ENCODE measurements around the gene KCTD11. TPM values are rescaled to one million over a fixed set of nuclear protein-coding genes. Genes with fewer than 3 reads are reported as not detected.

The KCTD11 gene
- total and polyA plus RNA-seq, 2 of the 13 experiments (the other 11 are each of a cell fraction or from before 2014, with no cell fraction given), result 1.6 to 2.6 TPM

DNA sequence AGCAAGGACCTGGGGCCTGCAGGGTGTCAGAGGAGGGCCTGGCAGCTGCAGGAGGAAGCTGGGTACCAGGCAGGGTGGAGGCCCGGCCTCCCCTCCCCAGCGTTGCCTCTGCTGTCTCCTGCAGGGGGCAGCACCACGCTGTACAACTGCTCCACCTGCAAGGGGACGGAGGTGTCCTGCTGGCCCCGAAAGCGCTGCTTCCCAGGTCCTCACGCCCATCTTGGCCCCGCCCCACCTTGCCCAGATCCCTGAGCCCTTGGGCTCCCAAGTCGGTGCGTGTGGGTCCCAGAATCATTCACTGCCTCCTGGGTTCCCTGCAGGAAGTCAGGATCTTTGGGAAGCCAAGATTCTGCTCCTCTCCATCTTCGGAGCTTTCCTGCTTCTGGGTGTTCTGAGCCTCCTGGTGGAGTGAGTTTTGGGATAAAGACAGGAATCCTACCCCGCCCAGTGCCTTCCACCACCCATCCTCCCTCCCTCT lies 4.1 kb downstream of the KCTD11 start (continued):
- TF ChIP-seq ZNF674 (CRISPR knock-in tag; IDR thresholded peaks at IDR 0.05; ENCODE audit: low read depth) (no peak), REPIN1 (CRISPR knock-in tag; IDR thresholded peaks at IDR 0.05; ENCODE audit: borderline replicate concordance, low read depth) (no peak), ZBTB21 (CRISPR knock-in tag; IDR thresholded peaks at IDR 0.05) (no peak), ZSCAN20 (CRISPR knock-in tag; IDR thresholded peaks at IDR 0.05; ENCODE audit: borderline replicate concordance) (no peak), ZIK1 (CRISPR knock-in tag; IDR thresholded peaks at IDR 0.05; ENCODE audit: borderline replicate concordance, low read depth) (no peak), ZNF205 (CRISPR knock-in tag; IDR thresholded peaks at IDR 0.05) (peak; percentile 78; the same call in 1 of the 2 replicates), MED1 (CRISPR knock-in tag; IDR thresholded peaks at IDR 0.05) (peak; percentile 42; the same call in 1 of the 2 replicates), ISX (CRISPR knock-in tag; conservative IDR thresholded peaks at IDR 0.05) (no peak), U2AF2 (IDR thresholded peaks at IDR 0.05; ENCODE audit: low read depth, low read length) (no peak), ISL2 (CRISPR knock-in tag; IDR thresholded peaks at IDR 0.05) (0 out of 2 replicates have a peak, but pooled peaks have one; percentile 28), RARG (CRISPR knock-in tag; IDR thresholded peaks at IDR 0.05; ENCODE audit: low read depth) (no peak), ZNF788 (CRISPR knock-in tag; IDR thresholded peaks at IDR 0.05; ENCODE audit: borderline replicate concordance) (0 out of 2 replicates have a peak, but pooled peaks have one; percentile 19), RAD21 (CRISPR knock-in tag; IDR thresholded peaks at IDR 0.05) (peak; percentile 93), AGO1 (IDR thresholded peaks at IDR 0.05; ENCODE audit: low read depth, low read length, poor library complexity, severe bottlenecking) (no peak), NFIC (IDR thresholded peaks at IDR 0.05; ENCODE audit: low read length) (no peak), ZNF263 (CRISPR knock-in tag; IDR thresholded peaks at IDR 0.05) (no peak), ELF3 (CRISPR knock-in tag; IDR thresholded peaks at IDR 0.05) (peak; percentile 66; the same call in 1 of the 2 replicates), ZNF224 (CRISPR knock-in tag; IDR thresholded peaks at IDR 0.05) (no peak), ZFP41 (CRISPR knock-in tag; IDR thresholded peaks at IDR 0.05; ENCODE audit: borderline replicate concordance) (no peak), MZF1 (CRISPR knock-in tag; IDR thresholded peaks at IDR 0.05; ENCODE audit: borderline replicate concordance) (no peak), ZFP90 (CRISPR knock-in tag; IDR thresholded peaks at IDR 0.05; ENCODE audit: borderline replicate concordance) (no peak), ZNF331 (CRISPR knock-in tag; IDR thresholded peaks at IDR 0.05) (peak; percentile 46; the same call in 1 of the 2 replicates), KMT2B (CRISPR knock-in tag; IDR thresholded peaks at IDR 0.05) (0 out of 2 replicates have a peak, but pooled peaks have one; percentile 21), HDAC1 (CRISPR knock-in tag; IDR thresholded peaks at IDR 0.05) (peak; percentile 35; the same call in 1 of the 2 replicates), RXRA (CRISPR knock-in tag; IDR thresholded peaks at IDR 0.05) (peak; percentile 54; the same call in 1 of the 2 replicates)
- TF ChIP-seq, protein P1, sequence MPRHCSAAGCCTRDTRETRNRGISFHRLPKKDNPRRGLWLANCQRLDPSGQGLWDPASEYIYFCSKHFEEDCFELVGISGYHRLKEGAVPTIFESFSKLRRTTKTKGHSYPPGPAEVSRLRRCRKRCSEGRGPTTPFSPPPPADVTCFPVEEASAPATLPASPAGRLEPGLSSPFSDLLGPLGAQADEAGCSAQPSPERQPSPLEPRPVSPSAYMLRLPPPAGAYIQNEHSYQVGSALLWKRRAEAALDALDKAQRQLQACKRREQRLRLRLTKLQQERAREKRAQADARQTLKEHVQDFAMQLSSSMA (CRISPR knock-in tag; IDR thresholded peaks at IDR 0.05), result no peak
- TF ChIP-seq, protein P2, sequence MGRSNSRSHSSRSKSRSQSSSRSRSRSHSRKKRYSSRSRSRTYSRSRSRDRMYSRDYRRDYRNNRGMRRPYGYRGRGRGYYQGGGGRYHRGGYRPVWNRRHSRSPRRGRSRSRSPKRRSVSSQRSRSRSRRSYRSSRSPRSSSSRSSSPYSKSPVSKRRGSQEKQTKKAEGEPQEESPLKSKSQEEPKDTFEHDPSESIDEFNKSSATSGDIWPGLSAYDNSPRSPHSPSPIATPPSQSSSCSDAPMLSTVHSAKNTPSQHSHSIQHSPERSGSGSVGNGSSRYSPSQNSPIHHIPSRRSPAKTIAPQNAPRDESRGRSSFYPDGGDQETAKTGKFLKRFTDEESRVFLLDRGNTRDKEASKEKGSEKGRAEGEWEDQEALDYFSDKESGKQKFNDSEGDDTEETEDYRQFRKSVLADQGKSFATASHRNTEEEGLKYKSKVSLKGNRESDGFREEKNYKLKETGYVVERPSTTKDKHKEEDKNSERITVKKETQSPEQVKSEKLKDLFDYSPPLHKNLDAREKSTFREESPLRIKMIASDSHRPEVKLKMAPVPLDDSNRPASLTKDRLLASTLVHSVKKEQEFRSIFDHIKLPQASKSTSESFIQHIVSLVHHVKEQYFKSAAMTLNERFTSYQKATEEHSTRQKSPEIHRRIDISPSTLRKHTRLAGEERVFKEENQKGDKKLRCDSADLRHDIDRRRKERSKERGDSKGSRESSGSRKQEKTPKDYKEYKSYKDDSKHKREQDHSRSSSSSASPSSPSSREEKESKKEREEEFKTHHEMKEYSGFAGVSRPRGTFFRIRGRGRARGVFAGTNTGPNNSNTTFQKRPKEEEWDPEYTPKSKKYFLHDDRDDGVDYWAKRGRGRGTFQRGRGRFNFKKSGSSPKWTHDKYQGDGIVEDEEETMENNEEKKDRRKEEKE (IDR thresholded peaks at IDR 0.05), result no peak
- TF ChIP-seq, protein P3, sequence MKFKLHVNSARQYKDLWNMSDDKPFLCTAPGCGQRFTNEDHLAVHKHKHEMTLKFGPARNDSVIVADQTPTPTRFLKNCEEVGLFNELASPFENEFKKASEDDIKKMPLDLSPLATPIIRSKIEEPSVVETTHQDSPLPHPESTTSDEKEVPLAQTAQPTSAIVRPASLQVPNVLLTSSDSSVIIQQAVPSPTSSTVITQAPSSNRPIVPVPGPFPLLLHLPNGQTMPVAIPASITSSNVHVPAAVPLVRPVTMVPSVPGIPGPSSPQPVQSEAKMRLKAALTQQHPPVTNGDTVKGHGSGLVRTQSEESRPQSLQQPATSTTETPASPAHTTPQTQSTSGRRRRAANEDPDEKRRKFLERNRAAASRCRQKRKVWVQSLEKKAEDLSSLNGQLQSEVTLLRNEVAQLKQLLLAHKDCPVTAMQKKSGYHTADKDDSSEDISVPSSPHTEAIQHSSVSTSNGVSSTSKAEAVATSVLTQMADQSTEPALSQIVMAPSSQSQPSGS (CRISPR knock-in tag; IDR thresholded peaks at IDR 0.05), result no peak
